GM23248 (cell line): ENCODE measurements around the gene SF3B4.

Experiments used
- EZH2 ChIP-seq: fragments of 200-600 bp; sonication (generic); IDR thresholded peaks from 2 replicates; pipeline ENCODE4 v1.6.1; 2018; ENCODE audit warnings: antibody characterized with exemption, mild to moderate bottlenecking; ENCODE audit not compliant: insufficient read depth, poor library complexity, severe bottlenecking
- EZH2phosphoT487 ChIP-seq: fragments of 200-600 bp; sonication (generic); IDR thresholded peaks from 2 replicates; pipeline ENCODE4 v1.6.1; 2018; ENCODE audit warnings: antibody characterized with exemption, moderate library complexity, mild to moderate bottlenecking, low read depth; ENCODE audit not compliant: insufficient read depth

DNA sequence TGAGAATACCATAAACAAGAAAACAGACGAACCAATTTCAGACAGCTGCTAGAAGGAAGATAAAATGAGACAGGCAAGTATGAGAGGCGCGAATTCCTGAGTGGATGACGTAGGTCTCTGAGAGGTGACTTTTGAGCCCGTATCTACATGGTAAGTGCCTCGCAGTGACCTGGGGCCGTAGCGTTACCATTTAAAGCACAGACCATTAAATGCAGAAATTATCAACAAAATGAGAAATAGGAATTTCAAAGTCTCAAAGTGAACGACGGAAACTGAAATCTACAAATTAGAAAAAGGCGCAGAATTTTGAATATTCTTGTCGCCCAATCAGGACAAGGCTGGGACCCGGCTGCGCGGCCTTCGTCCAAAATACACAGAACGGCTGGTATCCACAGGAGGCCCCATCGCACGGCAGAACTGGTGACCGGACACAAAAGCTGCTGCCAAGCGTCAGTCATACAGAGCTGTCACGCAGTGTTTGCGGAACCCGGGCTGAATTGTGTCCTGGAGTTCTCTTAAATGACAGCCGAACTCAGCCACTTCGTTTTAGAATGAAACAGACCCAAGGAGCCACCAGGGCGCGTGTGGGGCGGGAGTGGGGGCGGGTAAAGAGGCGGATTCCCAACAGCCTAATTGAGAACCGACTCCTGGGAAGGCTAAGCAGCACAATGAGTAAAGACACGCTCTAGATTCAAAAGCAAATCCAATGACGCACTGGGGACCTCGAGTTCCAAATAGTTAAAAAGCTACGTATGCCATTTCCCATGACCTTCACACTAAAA, 42.1 kb downstream of the SF3B4 start:
- no peak for TF ChIP-seq EZH2phosphoT487
- TF ChIP-seq EZH2 = no peak
